HG02970 (cell line): ENCODE data around the gene XXYLT1.

Source experiments
- ATAC-seq: cut with Tn5 transposase; IDR thresholded peaks from one replicate; pipeline ENCODE4 v1.9.1; 2021; ENCODE audit warnings: mild to moderate bottlenecking, moderate library complexity, moderate number of reproducible peaks; ENCODE audit not compliant: unreplicated experiment, low FRiP score

XXYLT1 gene

DNA sequence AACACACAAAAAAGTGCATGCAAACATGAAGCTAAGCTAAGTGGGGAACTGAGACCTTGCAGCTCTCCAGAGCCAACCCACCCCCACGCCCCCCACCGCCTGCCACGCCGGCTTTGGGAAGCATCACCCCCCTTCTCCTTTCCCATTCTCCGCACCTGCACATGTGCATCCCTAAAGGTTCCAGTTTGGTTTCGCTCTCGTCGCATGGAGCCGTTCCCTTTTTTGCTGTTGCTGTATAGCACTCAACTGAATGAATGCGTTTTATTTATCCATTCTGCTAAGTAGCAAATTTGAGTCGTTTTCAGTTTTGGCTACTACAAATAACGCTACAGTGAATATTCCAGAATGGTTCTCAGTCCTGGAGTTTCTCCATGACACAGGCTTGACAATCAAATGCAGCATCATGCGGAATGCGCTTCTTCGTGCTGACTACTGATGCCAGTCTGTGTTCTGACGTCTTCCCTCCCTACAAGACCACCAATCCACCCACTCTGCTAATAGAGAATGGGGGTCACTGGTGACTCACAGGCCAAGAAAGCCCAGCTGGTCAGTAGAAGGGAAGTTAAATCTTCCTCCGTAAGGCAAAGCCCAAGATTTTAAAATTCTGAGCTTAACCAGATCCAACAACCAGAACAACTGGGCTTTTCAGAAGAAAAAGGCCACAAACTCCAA lies 115.3 kb downstream of the XXYLT1 start:
- no peak for ATAC-seq

GRCh38 chr3:195154793-195155535 lies 116.0 kb downstream of the XXYLT1 start:
- ATAC-seq, result no peak

GRCh38 chr3:195154111-195154791 lies 116.7 kb downstream of the XXYLT1 start:
- no peak for ATAC-seq

DNA sequence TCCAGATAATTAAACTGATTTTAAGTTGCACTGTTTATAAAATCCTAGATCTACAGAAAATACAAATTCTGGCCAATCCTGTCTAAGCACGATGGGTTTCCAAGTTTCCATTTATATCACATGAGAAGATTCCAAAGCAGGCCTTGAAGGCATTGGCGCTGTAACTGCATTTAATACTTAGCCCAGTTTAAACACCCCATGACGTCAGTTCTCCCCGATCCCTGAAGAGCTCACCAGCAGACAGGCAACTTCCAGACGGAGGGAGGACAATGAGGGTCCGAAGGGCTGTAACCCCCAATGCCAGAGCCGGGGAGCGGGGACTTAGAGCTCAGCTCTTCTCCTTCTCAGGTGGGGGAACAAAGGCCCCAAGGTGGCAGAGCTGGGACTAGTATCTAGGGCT lies 117.3 kb downstream of the XXYLT1 start:
- no peak for ATAC-seq

DNA sequence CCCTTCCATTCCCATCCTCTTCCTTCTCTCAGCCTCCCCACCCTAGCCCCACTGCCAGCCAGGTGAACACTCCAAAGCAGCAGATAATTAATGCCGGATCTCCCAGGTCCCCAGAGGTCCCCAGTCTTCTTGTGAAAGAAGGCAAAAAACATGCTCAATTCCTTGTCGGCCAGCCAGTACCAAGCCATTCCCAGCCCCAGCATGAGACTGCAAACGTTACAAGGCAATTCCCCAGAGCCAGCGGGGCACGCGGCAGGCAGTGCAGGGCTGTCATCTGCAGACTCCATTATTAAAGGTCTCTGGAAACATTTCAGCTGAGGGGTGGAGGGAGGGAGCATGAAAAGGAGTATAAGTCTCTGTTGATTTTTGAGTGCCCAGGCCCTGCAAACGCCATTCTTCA lies 117.8 kb downstream of the XXYLT1 start:
- ATAC-seq, result no peak

DNA sequence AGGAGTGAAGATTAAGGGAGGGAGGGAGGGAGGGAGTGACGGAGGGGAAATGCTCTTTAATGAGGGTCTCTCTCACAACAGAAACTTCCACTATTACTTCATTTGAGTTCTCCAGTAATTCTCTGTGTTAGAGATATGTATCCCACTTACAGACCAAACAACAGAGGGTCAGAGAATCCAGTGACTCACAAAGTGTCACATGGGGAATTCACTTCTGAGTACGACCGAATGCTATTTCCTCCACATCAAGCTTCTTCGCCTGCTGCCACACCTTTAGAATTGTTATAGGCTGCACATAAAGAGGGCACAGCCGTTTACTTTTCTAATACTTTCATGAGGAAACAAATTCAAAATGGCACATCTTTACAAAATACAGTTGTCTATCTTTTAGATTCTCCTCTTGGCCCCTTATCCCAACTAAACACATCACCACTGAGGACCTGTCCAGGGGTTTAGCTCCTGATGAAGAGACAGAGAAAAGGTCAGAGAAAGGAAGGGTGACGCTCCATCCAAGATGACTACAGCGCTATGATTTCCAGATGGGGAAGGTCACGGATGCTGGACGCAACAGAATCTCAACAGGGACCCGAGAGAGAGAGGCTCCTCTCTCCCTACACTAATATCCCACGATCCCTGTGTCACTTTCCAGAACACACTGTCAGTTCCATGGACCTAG lies 119.0 kb downstream of the XXYLT1 start:
- no peak for ATAC-seq

GRCh38 chr3:195151402-195151801 lies 119.6 kb downstream of the XXYLT1 start:
- no peak for ATAC-seq

GRCh38 chr3:195150181-195151118 lies 120.5 kb downstream of the XXYLT1 start:
- ATAC-seq, result no peak

- ATAC-seq, result no peak
Observed at GRCh38 chr3:195149292-195150030, 121.5 kb downstream of the XXYLT1 start.

DNA sequence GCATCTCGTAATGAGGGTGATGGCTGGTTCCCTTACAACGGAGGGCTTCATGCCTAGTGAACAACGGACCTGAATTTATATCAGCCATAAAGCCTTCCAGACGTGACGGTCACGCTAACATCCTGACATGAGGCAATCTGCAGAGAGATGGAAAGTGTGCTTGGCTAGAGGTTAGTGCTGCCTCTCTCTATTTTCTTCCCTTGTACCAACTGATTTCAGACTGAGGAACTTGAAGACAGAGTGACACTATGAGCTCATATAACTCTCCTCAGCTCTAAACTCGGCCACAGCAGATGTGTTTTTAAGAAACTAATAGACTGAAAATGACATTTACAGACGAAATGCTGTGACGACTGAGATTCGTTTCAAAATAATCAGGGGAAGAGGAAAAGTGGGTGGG lies 122.4 kb downstream of the XXYLT1 start:
- no peak for ATAC-seq

GRCh38 chr3:195147649-195148080 lies 123.3 kb downstream of the XXYLT1 start:
- peak; percentile 61 for ATAC-seq

GRCh38 chr3:195146131-195146530 lies 124.8 kb downstream of the XXYLT1 start:
- no peak for ATAC-seq

DNA sequence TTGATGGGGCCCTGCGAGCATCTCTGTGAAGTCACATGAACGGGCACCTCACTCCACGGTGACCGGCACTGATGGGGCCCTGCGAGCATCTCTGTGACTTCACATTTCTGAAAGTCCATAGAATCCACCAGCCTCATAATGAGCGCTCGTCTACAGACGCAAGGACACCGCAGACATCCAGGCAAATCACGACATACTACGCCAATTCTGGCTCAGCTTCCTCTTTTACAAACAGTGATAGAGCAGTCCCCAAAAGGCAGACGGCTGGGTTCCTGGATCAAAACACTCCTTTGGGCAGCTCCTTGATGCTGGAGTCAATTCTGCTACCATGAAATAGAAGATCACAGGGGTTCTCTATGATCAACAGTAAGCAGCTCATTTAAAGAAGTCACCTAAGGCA lies 125.4 kb downstream of the XXYLT1 start:
- ATAC-seq, result no peak

- ATAC-seq, result no peak
Observed at GRCh38 chr3:195143221-195143620, 127.7 kb downstream of the XXYLT1 start.

GRCh38 chr3:195142519-195142918 lies 128.4 kb downstream of the XXYLT1 start:
- ATAC-seq, result no peak

- ATAC-seq, result no peak
Observed at GRCh38 chr3:195140816-195141793, 129.9 kb downstream of the XXYLT1 start.

- ATAC-seq, result no peak
Observed at GRCh38 chr3:195140410-195140809, 130.5 kb downstream of the XXYLT1 start.

- ATAC-seq, result no peak
Observed at GRCh38 chr3:195139876-195140240, 131.1 kb downstream of the XXYLT1 start.
